HEK293 (cell line): Measurements from ENCODE around the gene HSF5.

Experiments
- CTCF ChIA-PET: fragments of 350-600 bp; formaldehyde crosslinking; extraction: SDS; loops from one replicate; lab custom pipeline; 2021; ENCODE audit warnings: antibody characterized with exemption; lab: Yijun Ruan, JAX
- POLR2A ChIA-PET: fragments of 300-600 bp; formaldehyde crosslinking; extraction: SDS; loops from one replicate; lab custom pipeline; 2020; ENCODE audit warnings: antibody characterized with exemption, inconsistent platforms; lab: Yijun Ruan, JAX
- H3K27ac ChIP-seq: fragments of 200-500 bp; sonication (Bioruptor generic); 2 replicates; pipeline ENCODE4 v1.5.1; 2014; ENCODE audit warnings: low read depth, low read length, control low read depth, inconsistent platforms; ENCODE audit errors: extremely low read depth
- H3K36me3 ChIP-seq, 2 experiments: fragments of 200-500 bp in 1 of 2; sonication (Bioruptor generic) in 1 of 2; 1 replicate in 1 of 2; 2 replicates in 1 of 2; pipeline ENCODE4 v1.5.1; 2014 to 2017; ENCODE audit warnings: inconsistent platforms in 2 of 2, low read length in 2 of 2; ENCODE audit not compliant: control insufficient read depth in 2 of 2, insufficient read depth in 1 of 2
- H3K4me1 ChIP-seq: fragments of 200-500 bp; sonication (Bioruptor generic); 2 replicates; pipeline ENCODE4 v1.5.1; 2014; ENCODE audit warnings: mild to moderate bottlenecking, low read length, inconsistent platforms; ENCODE audit not compliant: control insufficient read depth, insufficient read depth
- H3K4me3 ChIP-seq: 2 replicates; pipeline ENCODE4 v1.5.1; 2011; ENCODE audit warnings: low read depth, mild to moderate bottlenecking, control low read depth, low read length, moderate library complexity
- H3K9me3 ChIP-seq: fragments of 200-500 bp; sonication (Bioruptor generic); 2 replicates; pipeline ENCODE4 v1.5.1; 2014; ENCODE audit warnings: low read depth, low read length, inconsistent platforms; ENCODE audit not compliant: control insufficient read depth, insufficient read depth
- BCL11A ChIP-seq: fragments of 450-650 bp; formaldehyde crosslinking; IDR thresholded peaks from 2 replicates; pipeline ENCODE4 v1.5.1; 2016; ENCODE audit warnings: low read depth, missing biosample characterization, missing genetic modification characterization
- BCL11B ChIP-seq: fragments of 450-650 bp; formaldehyde crosslinking; IDR thresholded peaks from 2 replicates; pipeline ENCODE4 v1.5.1; 2016; ENCODE audit warnings: low read depth, missing biosample characterization, missing genetic modification characterization
- EGR2 ChIP-seq: fragments of 450-650 bp; formaldehyde crosslinking; IDR thresholded peaks from 2 replicates; pipeline ENCODE4 v1.5.1; 2016; ENCODE audit warnings: low read depth, missing biosample characterization, missing genetic modification characterization
- GFI1B ChIP-seq: fragments of 450-650 bp; formaldehyde crosslinking; IDR thresholded peaks from 2 replicates; pipeline ENCODE4 v1.5.1; 2016; ENCODE audit warnings: missing biosample characterization, missing genetic modification characterization
- KLF16 ChIP-seq: fragments of 450-650 bp; formaldehyde crosslinking; IDR thresholded peaks from 2 replicates; pipeline ENCODE4 v1.5.1; 2017; ENCODE audit warnings: missing biosample characterization, missing genetic modification characterization
- PATZ1 ChIP-seq: fragments of 450-650 bp; formaldehyde crosslinking; IDR thresholded peaks from 2 replicates; pipeline ENCODE4 v1.5.1; 2016; ENCODE audit warnings: missing biosample characterization, missing genetic modification characterization
- PRDM1 ChIP-seq: fragments of 450-650 bp; formaldehyde crosslinking; IDR thresholded peaks from 2 replicates; pipeline ENCODE4; 2016; ENCODE audit warnings: missing biosample characterization, missing genetic modification characterization
- SCRT1 ChIP-seq: fragments of 450-650 bp; formaldehyde crosslinking; IDR thresholded peaks from 2 replicates; pipeline ENCODE4 v1.5.1; 2016; ENCODE audit warnings: missing biosample characterization, missing genetic modification characterization, borderline replicate concordance
- SP7 ChIP-seq: fragments of 450-650 bp; formaldehyde crosslinking; IDR thresholded peaks from 2 replicates; pipeline ENCODE4 v1.5.1; 2016; ENCODE audit warnings: missing biosample characterization, missing genetic modification characterization
- ZBTB44 ChIP-seq: fragments of 450-650 bp; IDR thresholded peaks from 2 replicates; pipeline ENCODE4 v1.5.1; 2018; ENCODE audit warnings: missing biosample characterization, mild to moderate bottlenecking, missing genetic modification characterization
- ZBTB7A ChIP-seq: fragments of 450-650 bp; formaldehyde crosslinking; IDR thresholded peaks from 2 replicates; pipeline ENCODE4 v1.5.1; 2016; ENCODE audit warnings: low read depth, missing biosample characterization, missing genetic modification characterization
- ZIC2 ChIP-seq: fragments of 450-650 bp; formaldehyde crosslinking; IDR thresholded peaks from 2 replicates; pipeline ENCODE4 v1.5.1; 2016; ENCODE audit warnings: missing biosample characterization, missing genetic modification characterization
- ZNF121 ChIP-seq: fragments of 450-650 bp; formaldehyde crosslinking; IDR thresholded peaks from 2 replicates; pipeline ENCODE4 v1.5.1; 2016; ENCODE audit warnings: missing biosample characterization, missing genetic modification characterization
- ZNF350 ChIP-seq: fragments of 450-650 bp; formaldehyde crosslinking; IDR thresholded peaks from 2 replicates; pipeline ENCODE4 v1.5.0; 2017; ENCODE audit warnings: missing biosample characterization, mild to moderate bottlenecking, missing genetic modification characterization
- ZNF366 ChIP-seq: fragments of 450-650 bp; formaldehyde crosslinking; conservative IDR thresholded peaks from 2 replicates; pipeline ENCODE4 v1.5.1; 2016; ENCODE audit warnings: missing biosample characterization, missing genetic modification characterization
- ZNF513 ChIP-seq: fragments of 450-650 bp; IDR thresholded peaks from 2 replicates; pipeline ENCODE4 v1.5.1; 2018; ENCODE audit warnings: missing biosample characterization, missing genetic modification characterization
- ZNF561 ChIP-seq: fragments of 450-650 bp; IDR thresholded peaks from 2 replicates; pipeline ENCODE4 v1.5.1; 2018; ENCODE audit warnings: missing biosample characterization, missing genetic modification characterization, borderline replicate concordance
- ZNF624 ChIP-seq: fragments of 450-650 bp; formaldehyde crosslinking; IDR thresholded peaks from 2 replicates; pipeline ENCODE4 v1.5.1; 2017; ENCODE audit warnings: missing biosample characterization, missing genetic modification characterization
- ZNF677 ChIP-seq: fragments of 450-650 bp; IDR thresholded peaks from 2 replicates; pipeline ENCODE4 v1.5.0; 2018; ENCODE audit warnings: missing biosample characterization, mild to moderate bottlenecking, missing genetic modification characterization, moderate library complexity
- ZNF777 ChIP-seq: fragments of 450-650 bp; formaldehyde crosslinking; IDR thresholded peaks from 2 replicates; pipeline ENCODE4 v1.5.1; 2017; ENCODE audit warnings: missing biosample characterization, missing genetic modification characterization, borderline replicate concordance
- TF ChIP-seq, protein P1 (sequence below): fragments of 450-650 bp; formaldehyde crosslinking; IDR thresholded peaks from 2 replicates; pipeline ENCODE4 v1.5.1; 2016; ENCODE audit warnings: missing biosample characterization, missing genetic modification characterization
- TF ChIP-seq, protein P2 (sequence below): fragments of 450-650 bp; formaldehyde crosslinking; IDR thresholded peaks from 2 replicates; pipeline ENCODE4 v1.5.1; 2016; ENCODE audit warnings: missing biosample characterization, missing genetic modification characterization
- TF ChIP-seq, protein P3 (sequence below): fragments of 450-650 bp; formaldehyde crosslinking; IDR thresholded peaks from 2 replicates; pipeline ENCODE4 v1.5.1; 2017; ENCODE audit warnings: missing biosample characterization, missing genetic modification characterization

HSF5 gene

DNA sequence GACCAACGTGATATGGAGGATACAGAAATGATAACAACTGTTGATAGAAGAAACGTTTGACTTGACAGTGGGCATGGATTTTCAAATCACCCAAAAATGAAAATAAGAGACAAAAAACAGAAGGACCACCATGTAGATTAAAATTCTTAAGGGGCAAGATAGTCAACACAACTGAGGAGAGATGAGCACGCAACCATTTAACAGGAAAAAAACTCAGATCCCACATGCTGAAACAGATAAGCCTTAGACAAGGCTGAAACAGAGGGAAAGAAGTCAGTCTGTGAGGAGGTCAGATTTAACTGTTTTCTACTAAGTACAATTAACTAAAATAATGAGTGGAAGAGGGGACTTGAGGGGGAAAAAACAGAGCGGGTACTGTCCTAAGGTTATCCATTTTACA lies 92.0 kb downstream of the HSF5 start:
- ChIA-PET POLR2A (interaction anchor here (2.5 kb wide), 1 partner anchor 21 kb away, joined by 17 read pairs; the partner anchor contains the start of gene RNF43), CTCF (interaction anchor here (0.5 to 1.2 kb wide), 3 partner anchors 11 to 79 kb away, joined by 3 to 4 read pairs (median 3); no protein-coding TSS in a partner anchor)
- no peaks in the 10 kb centered on the region for H3K36me3 ChIP-seq
- H3K27ac ChIP-seq = no peak overlapping the region
- no peak for TF ChIP-seq ZNF366 (tag by site-specific recombination)
- TF ChIP-seq, protein P1, sequence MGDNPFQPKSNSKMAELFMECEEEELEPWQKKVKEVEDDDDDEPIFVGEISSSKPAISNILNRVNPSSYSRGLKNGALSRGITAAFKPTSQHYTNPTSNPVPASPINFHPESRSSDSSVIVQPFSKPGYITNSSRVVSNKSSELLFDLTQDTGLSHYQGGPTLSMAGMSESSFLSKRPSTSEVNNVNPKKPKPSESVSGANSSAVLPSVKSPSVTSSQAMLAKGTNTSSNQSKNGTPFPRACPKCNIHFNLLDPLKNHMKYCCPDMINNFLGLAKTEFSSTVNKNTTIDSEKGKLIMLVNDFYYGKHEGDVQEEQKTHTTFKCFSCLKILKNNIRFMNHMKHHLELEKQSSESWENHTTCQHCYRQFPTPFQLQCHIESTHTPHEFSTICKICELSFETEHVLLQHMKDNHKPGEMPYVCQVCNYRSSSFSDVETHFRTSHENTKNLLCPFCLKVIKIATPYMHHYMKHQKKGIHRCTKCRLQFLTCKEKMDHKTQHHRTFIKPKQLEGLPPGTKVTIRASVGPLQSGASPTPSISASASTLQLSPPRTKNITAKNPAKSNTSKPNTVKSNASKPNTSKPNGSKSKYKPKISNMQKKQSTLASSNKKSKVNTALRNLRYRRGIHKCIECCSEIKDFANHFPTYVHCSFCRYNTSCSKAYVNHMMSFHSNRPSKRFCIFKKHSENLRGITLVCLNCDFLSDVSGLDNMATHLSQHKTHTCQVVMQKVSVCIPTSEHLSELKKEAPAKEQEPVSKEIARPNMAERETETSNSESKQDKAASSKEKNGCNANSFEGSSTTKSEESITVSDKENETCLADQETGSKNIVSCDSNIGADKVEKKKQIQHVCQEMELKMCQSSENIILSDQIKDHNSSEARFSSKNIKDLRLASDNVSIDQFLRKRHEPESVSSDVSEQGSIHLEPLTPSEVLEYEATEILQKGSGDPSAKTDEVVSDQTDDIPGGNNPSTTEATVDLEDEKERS = no peak
- TF ChIP-seq BCL11B (tag by site-specific recombination) = no peak
- no peak for TF ChIP-seq ZNF624 (tag by site-specific recombination)
- TF ChIP-seq, protein P2, sequence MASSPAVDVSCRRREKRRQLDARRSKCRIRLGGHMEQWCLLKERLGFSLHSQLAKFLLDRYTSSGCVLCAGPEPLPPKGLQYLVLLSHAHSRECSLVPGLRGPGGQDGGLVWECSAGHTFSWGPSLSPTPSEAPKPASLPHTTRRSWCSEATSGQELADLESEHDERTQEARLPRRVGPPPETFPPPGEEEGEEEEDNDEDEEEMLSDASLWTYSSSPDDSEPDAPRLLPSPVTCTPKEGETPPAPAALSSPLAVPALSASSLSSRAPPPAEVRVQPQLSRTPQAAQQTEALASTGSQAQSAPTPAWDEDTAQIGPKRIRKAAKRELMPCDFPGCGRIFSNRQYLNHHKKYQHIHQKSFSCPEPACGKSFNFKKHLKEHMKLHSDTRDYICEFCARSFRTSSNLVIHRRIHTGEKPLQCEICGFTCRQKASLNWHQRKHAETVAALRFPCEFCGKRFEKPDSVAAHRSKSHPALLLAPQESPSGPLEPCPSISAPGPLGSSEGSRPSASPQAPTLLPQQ (tag by site-specific recombination) = no peak
- no peak for TF ChIP-seq SCRT1 (tag by site-specific recombination)
- no peak for TF ChIP-seq GFI1B (tag by site-specific recombination)
- TF ChIP-seq PATZ1 (tag by site-specific recombination) = no peak
- TF ChIP-seq ZNF121 (tag by site-specific recombination) = no peak
- TF ChIP-seq ZNF777 (tag by site-specific recombination) = no peak
- no peak for TF ChIP-seq ZNF677 (tag by site-specific recombination)
- TF ChIP-seq KLF16 = no peak
- TF ChIP-seq ZNF350 (tag by site-specific recombination) = no peak
- TF ChIP-seq, protein P3, sequence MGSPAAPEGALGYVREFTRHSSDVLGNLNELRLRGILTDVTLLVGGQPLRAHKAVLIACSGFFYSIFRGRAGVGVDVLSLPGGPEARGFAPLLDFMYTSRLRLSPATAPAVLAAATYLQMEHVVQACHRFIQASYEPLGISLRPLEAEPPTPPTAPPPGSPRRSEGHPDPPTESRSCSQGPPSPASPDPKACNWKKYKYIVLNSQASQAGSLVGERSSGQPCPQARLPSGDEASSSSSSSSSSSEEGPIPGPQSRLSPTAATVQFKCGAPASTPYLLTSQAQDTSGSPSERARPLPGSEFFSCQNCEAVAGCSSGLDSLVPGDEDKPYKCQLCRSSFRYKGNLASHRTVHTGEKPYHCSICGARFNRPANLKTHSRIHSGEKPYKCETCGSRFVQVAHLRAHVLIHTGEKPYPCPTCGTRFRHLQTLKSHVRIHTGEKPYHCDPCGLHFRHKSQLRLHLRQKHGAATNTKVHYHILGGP (tag by site-specific recombination) = no peak
- TF ChIP-seq BCL11A = no peak
- no peak overlapping the region for H3K4me3 ChIP-seq
- peaks cover 26% of the 10 kb centered on the region for H3K4me1 ChIP-seq
- no peaks in the 10 kb centered on the region for H3K9me3 ChIP-seq

GRCh38 chr17:58394534-58395223 lies 93.5 kb downstream of the HSF5 start:
- H3K27ac ChIP-seq = no peak overlapping the region
- H3K36me3 ChIP-seq = no peaks in the 10 kb centered on the region
- CTCF ChIA-PET = interaction anchor here (0.6 to 1.2 kb wide), 4 partner anchors 11 to 91 kb away, joined by 3 to 5 read pairs (median 3); partner anchors contain the start of gene RNF43
- peaks cover 36% of the 10 kb centered on the region for H3K4me1 ChIP-seq
- no peaks in the 10 kb centered on the region for H3K9me3 ChIP-seq
- POLR2A ChIA-PET = interaction anchor here (0.6 to 2.5 kb wide), 3 partner anchors 23 to 43 kb away, joined by 3 to 17 read pairs (median 5); partner anchors contain the start of genes RNF43 and SUPT4H1
- no peak overlapping the region for H3K4me3 ChIP-seq
- TF ChIP-seq ZNF561 (tag by site-specific recombination) = no peak
- no peak for TF ChIP-seq SP7
- TF ChIP-seq EGR2 (tag by site-specific recombination) = no peak
- no peak for TF ChIP-seq PRDM1 (tag by site-specific recombination)
- TF ChIP-seq ZIC2 (tag by site-specific recombination) = no peak
- no peak for TF ChIP-seq ZNF513 (tag by site-specific recombination)
- TF ChIP-seq ZBTB44 (tag by site-specific recombination) = no peak
- TF ChIP-seq KLF16 = no peak
- TF ChIP-seq ZBTB7A (tag by site-specific recombination) = no peak
